Endometrial microvascular endothelial cells (primary cell): ENCODE measurements around the gene CLDND2. TPM values are rescaled to one million over a fixed set of nuclear protein-coding genes. Genes with fewer than 3 reads are reported as not detected.

Source experiments
- in situ Hi-C: cut with HindIII; loops from 2 replicates; pipeline ENCODE4 v1.10.0; 2017; ENCODE audit warnings: low sequenced_read_pairs, low pct_unique_long_range_greater_than_20kb; ENCODE audit errors: inconsistent ontology term
- total RNA-seq: library from RNA; depleted of rRNA; stranded (reverse); fragments of >200 nt; gene quantifications from one replicate; pipeline ENCODE4 v1.2.3, GENCODE V29; 2015; ENCODE audit errors: inconsistent ontology term

Gene CLDND2
- total RNA-seq, 1 donor from 2014 or later = not detected

- in situ Hi-C loops = no loop called here
These were observed 7.6 kb downstream of the CLDND2 start for GRCh38 chr19:51361239-51361638.

- in situ Hi-C loops = no loop called here
These were observed 9.5 kb downstream of the CLDND2 start for GRCh38 chr19:51359294-51359693.

DNA sequence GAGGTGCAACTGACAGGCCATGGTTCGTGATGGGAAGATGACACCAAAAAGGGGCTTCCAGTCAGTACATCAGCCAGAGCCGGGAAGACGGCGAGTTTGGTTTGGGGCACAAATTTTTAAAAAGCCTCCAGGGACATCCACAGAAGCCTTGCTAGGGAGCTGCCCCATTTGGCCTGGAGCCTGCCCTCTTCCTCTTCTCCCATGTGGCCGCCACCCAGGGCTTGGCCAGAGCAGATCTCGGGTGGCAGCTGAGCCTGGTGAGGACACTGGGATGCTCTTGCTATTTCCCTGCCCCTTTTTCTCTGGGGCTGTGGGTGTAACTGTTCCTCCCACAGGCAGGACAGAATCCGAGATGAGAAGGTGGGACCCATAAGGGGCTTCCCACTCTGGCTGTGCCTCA is 10.9 kb downstream of the CLDND2 start:
- in situ Hi-C loops = no loop called here

DNA sequence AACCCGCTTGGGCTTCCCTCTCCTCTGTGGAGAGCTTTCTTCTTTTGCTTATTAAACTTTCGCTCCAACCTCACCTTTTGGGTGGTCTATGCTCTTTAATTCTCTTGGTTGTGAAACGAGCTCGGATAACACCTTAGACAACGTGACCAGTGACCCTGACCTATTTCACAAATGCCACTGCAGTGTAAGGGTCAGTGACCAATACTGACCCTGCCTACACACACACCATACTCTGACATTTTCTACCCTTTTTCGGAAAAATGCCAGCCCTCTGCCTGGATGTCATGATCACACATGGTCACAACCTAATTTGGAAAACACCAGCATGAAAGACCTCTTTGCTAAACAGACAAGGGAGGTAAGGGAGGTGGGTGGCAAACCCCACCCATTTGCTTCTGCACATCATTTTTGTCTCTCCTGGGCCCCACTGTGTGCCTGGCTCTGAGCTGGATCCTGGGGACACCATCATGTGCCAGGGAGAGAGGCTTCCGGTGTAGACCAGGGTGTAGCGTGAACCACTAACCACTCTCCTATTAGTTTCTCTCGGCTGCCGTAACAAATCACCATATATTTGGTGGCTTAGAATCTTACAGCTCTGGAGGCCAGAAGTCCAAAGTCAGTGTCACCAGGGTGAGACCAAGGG is 12.5 kb downstream of the CLDND2 start:
- in situ Hi-C loops = no loop called here

- in situ Hi-C loops = no loop called here
These were observed 14.1 kb downstream of the CLDND2 start for GRCh38 chr19:51354742-51355148.

- in situ Hi-C loops = no loop called here
These were observed 14.6 kb downstream of the CLDND2 start for GRCh38 chr19:51354103-51354741.

GRCh38 chr19:51352783-51353360 is 15.9 kb downstream of the CLDND2 start:
- in situ Hi-C loops = no loop called here

DNA sequence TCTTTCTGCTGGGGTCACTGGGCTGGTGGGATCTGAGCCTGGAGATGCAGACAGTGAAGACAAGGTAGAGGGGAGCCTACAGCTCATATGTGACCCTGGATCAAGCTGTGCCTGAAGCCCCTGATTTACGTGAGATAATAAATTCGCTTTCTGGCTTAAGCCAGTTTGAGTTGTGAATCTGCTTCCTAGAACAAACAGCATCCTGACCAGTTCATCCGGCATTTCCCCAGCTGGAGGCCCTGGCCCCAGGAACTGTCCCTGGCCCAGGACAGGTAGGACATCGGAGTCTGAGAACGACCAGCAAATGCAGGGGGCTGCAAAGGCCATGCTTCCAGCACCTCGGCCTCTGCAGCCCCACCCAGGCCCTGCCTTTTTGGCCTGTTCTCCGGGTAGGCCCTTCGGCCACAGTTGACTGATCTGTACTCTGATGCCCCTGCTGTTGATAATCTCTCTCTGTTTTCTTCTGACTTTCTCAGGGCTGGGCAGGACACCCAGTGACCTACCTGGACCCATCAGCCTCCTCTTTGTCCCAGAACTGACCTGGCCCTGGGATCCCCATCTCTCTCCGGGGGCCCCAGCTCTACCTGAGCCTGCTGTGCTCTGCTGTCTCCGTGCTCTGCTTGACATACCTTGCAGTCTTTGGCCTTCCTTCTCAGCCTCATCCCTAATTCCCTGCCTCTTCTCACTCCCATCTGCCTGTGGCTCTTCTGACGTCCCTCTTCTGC is 17.4 kb downstream of the CLDND2 start:
- in situ Hi-C loops = no loop called here

GRCh38 chr19:51347209-51347928 is 21.4 kb downstream of the CLDND2 start:
- in situ Hi-C loops = no loop called here

GRCh38 chr19:51346742-51347141 is 22.1 kb downstream of the CLDND2 start:
- in situ Hi-C loops = no loop called here

GRCh38 chr19:51345076-51345620 is 23.7 kb downstream of the CLDND2 start:
- in situ Hi-C loops = no loop called here

DNA sequence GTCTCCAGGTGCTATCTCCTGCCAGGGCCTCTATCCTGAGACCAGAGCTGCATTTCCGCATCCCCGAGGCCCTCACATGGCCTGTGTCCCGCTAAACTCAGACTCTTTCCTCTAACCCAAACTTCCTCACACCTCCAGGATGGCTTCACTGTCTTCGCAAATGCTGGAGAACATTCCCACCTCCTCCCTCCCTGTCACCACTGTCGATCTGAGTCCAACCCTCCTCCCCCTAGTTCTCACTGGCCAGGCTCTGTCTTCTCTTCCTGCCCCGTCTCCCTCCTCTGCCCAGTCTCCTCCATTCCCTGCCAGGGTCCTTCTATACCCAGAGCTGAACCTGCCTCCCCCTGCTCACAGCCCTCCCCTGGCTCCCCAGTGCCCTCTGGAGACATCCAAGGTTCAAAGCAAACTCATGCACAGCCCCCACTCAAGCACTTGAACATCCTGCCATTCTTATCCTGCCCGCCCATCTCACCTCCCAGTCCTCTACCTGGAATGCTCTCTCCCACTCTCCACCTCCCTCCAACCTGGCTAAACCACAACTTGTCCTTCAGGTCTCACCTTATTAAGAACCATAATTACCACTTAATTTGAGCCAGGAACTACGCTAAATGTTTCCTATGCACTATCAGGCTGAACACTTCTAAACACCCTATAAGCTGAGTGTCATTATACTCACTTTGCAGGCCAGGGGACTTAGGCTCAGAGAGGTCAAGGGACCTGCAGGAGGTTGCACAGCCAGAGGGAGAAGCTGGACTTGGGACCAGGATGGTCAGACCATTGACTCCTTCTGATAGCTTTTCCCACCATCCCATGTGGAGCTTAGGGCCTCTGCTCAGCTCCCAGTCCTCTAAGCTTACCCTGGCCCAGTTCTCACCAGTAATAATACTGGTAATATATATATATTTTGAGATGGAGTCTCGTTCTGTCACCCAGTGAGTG is 25.9 kb downstream of the CLDND2 start:
- in situ Hi-C loops = no loop called here

DNA sequence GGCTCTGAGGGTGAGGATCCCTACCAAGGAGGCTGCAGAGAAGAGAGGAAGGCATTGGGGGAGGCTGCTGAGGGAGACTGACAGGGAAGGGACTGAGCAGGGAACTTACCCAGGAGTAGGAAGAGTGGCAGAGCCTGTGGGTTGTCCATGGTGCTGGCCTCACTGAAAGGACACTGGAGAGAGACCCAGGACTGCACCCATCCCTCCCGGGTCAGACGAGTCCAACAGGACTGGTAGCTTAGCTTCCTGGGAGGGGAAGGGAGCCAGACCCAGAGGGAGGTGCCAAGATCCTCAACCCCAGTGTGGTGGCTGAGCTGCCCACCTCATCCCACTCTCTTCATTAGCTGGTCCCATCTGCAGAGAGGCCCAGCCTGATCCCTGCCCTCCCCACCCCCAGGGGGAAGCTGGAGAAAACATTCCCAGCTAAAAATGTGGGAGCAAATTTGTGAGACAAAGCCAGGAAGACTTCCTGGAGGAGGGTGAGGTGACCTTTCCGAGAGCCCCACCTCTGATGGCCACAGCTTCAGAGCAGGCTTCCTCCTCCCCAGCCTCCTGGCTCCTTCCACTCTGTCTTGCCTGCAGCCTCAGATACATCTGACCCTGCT is 26.7 kb downstream of the CLDND2 start, which contains the start of gene VSIG10L:
TSS of gene VSIG10L (minus strand) at position 164 of the 605 bp plus-strand sequence. CDS start at position 149, 15 bp downstream.
- in situ Hi-C loops = no loop called here

DNA sequence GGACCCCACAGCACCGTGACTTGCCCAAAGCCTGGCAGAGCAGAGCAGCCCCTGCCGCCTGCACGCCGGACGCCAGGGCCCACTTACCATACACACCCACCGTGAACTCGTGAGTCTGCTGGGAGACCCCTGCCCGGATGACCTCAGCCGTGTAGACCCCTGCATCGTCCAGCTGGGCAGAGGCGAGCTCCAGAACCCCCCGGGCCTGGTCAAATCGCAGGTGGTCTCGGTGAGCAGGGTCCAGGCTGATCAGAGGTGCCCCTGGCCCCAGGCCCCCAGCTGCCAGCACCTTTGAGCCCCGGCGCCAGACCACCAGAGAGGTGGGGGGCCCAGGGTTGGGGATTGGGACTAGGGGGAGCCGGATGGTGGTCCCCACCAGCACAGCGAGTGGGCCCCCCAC is 27.7 kb downstream of the CLDND2 start:
- in situ Hi-C loops = no loop called here

GRCh38 chr19:51339687-51340656 is 28.8 kb downstream of the CLDND2 start:
- in situ Hi-C loops = no loop called here

DNA sequence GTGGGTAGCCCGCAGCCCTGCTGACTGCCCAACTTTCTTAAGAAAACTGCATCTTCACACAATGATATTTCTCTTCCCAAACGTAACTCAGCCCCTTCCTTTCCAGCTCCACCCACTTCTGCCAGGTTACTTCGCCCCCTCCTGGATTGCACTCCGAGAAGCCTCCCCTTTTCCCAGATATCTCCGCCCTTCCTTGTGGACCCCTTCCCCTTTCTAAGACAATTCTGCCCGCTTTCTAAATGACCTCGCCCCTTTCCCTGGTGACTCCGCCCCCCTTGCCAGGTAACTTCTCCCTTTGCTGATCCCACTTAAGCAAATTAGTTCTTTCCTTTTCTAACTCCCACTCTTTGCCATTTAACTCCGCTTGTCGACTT is 29.5 kb downstream of the CLDND2 start:
- in situ Hi-C loops = no loop called here
